Motor neuron (in vitro differentiated cells): ENCODE data around the gene DNPEP. TPM values are rescaled to one million over a fixed set of nuclear protein-coding genes. Genes with fewer than 3 reads are reported as not detected.
"Not testable (repeated sequence)": the region's sequence is repeated elsewhere in the genome, so short reads cannot be mapped to it uniquely, and the experiment has no call there.

Source experiments
- ATAC-seq, 8 experiments: fragments of 200-7000 bp; cut with Tn5 transposase; replicated peaks in 6 of 8; 2 replicates each; pipeline ENCODE4 v1.8.0; 2021; ENCODE audit warnings: mild to moderate bottlenecking in 8 of 8, moderate library complexity in 8 of 8
- H3K27ac ChIP-seq, 2 donors: fragments of 250-450 bp; sonication (Bioruptor Pico); 2 replicates each; pipeline ENCODE4 v1.9.0; 2021; ENCODE audit warnings: antibody characterized with exemption in 2 of 2, mild to moderate bottlenecking in 2 of 2, moderate library complexity in 1 of 2
- H3K4me1 ChIP-seq, 2 donors: fragments of 250-450 bp; sonication (Bioruptor Pico); replicated peaks in 1 of 2; 2 replicates each; pipeline ENCODE4 v1.6.1; 2021; ENCODE audit warnings: antibody characterized with exemption in 2 of 2, mild to moderate bottlenecking in 2 of 2, moderate library complexity in 1 of 2
- H3K4me3 ChIP-seq, 5 donors: fragments of 250-450 bp; sonication (Bioruptor Pico); 2 replicates each; pipeline ENCODE4 v1.9.0; 2021; ENCODE audit warnings: antibody characterized with exemption in 5 of 5, mild to moderate bottlenecking in 5 of 5, moderate library complexity in 4 of 5
- WGBS, 10 experiments: fragments of 450-650 bp; shearing (Covaris generic); methylation state at CpG; one replicate each; pipeline ENCODE4 v1.0.0; 2022; 5-methylcytosine and 5-hydroxymethylcytosine counted together
- in situ Hi-C, 9 experiments: fragments of 400-800 bp; cut with MboI; loops; one replicate each; pipeline ENCODE4 v1.15.0; 2021; ENCODE audit warnings: low sequenced_read_pairs in 9 of 9, low pct_unique_long_range_greater_than_20kb in 2 of 9; ENCODE audit not compliant: unreplicated experiment in 9 of 9
- total RNA-seq, 8 experiments: library from RNA; unstranded; fragments of 300-600 nt; gene quantifications; 2 replicates each; pipeline versions ENCODE4 v1.2.3 to v1.2.4, GENCODE V29; 2022

DNPEP gene
- total RNA-seq, 8 experiments from 2014 or later = 12.7 to 63.4 (median 27.9) TPM

- Histone ChIP-seq H3K4me3 (no peak overlapping the region), H3K27ac (no peak overlapping the region), H3K4me1 (peaks cover 10 to 14% of the 10 kb centered on the region in 2 donors)
- in situ Hi-C loops = loop anchor here in 7 of 9 experiments (5.0 to 25.0 kb wide), 4 partner anchors 107 to 130 kb away; partner anchors contain the start of gene ASIC4 (in 1 of the 7)
- peak in 5 of 8 experiments; percentile 20 to 34 (median 26) for ATAC-seq
- 57 to 73% (median 64%) methylated on average over 1 to 6 of the region's 7 CpGs; no CpG with 5 or more reads in 5 of the 10 experiments for WGBS, 10 experiments
Observed at GRCh38 chr2:219404954-219405353, 17.2 kb upstream of the DNPEP start.

DNA sequence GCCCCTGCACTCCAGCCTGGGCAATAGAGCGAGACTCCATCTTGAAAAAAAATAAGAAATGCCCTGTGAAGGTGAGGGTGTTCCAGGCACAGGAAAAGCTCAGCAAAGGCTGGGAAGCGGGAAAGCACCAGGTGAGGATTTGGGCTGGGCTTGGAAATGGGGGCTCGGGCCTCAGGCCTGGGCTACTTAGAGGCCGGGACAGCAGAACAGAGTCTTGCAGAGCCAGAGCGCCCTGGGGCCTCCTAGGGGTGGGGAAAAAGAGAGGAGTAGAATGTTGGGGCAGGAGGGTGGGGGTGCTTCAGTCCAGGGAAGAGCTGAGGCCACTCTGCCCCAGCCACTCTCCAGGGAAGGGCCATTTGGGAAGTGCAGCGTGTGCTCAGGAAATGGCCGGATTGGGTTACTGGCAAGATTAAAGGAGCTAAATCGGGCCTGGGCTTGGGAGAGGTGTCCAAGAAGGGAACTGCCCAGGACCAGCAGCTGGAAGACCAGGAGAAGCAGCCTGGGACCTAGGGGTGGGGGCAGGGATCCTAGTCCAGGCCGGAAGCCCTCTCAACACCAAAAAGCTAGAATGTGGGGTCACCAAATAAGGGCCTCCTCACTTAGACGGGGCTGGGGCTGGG lies 16.7 kb upstream of the DNPEP start:
- 100% methylated on average over 1 to 3 of the region's 10 CpGs; no CpG with 5 or more reads in 6 of the 10 experiments for WGBS, 10 experiments
- Histone ChIP-seq H3K4me1 (peaks cover 10 to 14% of the 10 kb centered on the region in 2 donors), H3K27ac (no peak overlapping the region), H3K4me3 (no peak overlapping the region)
- ATAC-seq = peak in 2 of 8 experiments; percentile 25 to 61
- in situ Hi-C loops = loop anchor here in 7 of 9 experiments (5.0 to 25.0 kb wide), 4 partner anchors 108 to 130 kb away; partner anchors contain the start of gene ASIC4 (in 1 of the 7)

DNA sequence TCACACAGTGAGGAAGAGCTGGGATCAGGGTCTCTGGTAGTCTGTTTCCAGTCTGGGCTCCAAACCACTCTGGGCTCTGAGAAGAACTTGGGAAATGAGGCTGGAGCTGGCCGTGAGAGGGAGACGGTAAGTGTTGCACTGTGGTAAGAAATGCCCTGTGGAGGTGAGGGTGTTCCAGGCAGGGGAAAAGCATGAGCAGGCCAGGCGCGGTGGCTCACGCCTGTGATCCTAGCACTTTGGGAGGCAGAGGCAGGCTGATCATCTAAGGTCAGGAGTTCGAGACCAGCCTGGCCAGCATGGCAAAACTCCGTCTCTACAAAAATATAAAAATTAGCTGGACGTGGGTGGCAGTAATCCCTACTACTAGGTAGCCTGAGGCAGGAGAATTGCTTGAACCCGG lies 16.1 kb upstream of the DNPEP start:
- 80 to 100% (median 89%) methylated on average over 1 to 9 of the region's 9 CpGs; no CpG with 5 or more reads in 2 of the 10 experiments for WGBS, 10 experiments
- peaks cover 10 to 14% of the 10 kb centered on the region in 2 donors for H3K4me1 ChIP-seq
- in situ Hi-C loops = loop anchor here in 7 of 9 experiments (5.0 to 25.0 kb wide), 4 partner anchors 108 to 131 kb away; partner anchors contain the start of gene ASIC4 (in 1 of the 7)
- H3K27ac ChIP-seq = no peak overlapping the region
- no peak overlapping the region for H3K4me3 ChIP-seq
- ATAC-seq = no peak

GRCh38 chr2:219402665-219403515 lies 15.2 kb upstream of the DNPEP start:
- ATAC-seq = peak; percentile 68 to 94 (median 78)
- H3K4me1 ChIP-seq = peaks cover 10 to 14% of the 10 kb centered on the region in 2 donors
- no peak overlapping the region for H3K4me3 ChIP-seq
- in situ Hi-C loops = loop anchor here in 7 of 9 experiments (5.0 to 25.0 kb wide), 4 partner anchors 109 to 132 kb away; partner anchors contain the start of gene ASIC4 (in 1 of the 7)
- no peak overlapping the region for H3K27ac ChIP-seq
- WGBS, 10 experiments = 10 to 58% (median 17%) methylated on average over 4 to 13 of the region's 15 CpGs; no CpG with 5 or more reads in 1 of the 10 experiments

DNA sequence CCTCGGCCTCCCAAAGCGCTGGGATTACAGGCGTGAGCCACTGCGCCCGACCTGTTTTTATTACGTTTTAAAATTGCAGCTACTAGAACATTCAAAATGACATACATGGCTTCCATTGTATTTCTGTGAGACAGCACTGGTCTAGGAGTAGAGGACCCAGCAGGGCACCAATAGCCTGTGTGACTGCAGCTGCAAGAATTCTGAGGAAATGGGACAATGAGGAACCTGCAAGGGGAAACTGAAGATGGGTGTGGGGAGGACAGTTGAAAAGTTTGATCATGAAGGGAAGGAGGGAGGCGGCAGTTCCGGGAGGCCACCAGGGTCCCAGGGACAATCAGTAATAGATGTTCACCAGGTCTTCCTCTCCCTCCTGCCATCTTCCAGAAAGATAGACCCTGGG lies 13.9 kb upstream of the DNPEP start:
- in situ Hi-C loops = loop anchor here in 7 of 9 experiments (5.0 to 25.0 kb wide), 4 partner anchors 111 to 133 kb away; partner anchors contain the start of gene ASIC4 (in 1 of the 7)
- H3K27ac ChIP-seq = no peak overlapping the region
- peaks cover 10% of the 10 kb centered on the region in 2 donors for H3K4me1 ChIP-seq
- H3K4me3 ChIP-seq = no peak overlapping the region
- no peak for ATAC-seq
- whole genome bisulfite sequencing, 10 experiments = 87 to 100% (median 94%) methylated on average over 2 to 8 of the region's 8 CpGs; no CpG with 5 or more reads in 5 of the 10 experiments

GRCh38 chr2:219400562-219400961 lies 12.8 kb upstream of the DNPEP start:
- 20 to 100% (median 43%) methylated on average over 1 to 5 of the region's 6 CpGs; no CpG with 5 or more reads in 1 of the 10 experiments for WGBS, 10 experiments
- Histone ChIP-seq H3K4me3 (no peak overlapping the region), H3K27ac (peak overlapping the region; percentile 12 to 50), H3K4me1 (peaks cover 12 to 14% of the 10 kb centered on the region in 2 donors)
- in situ Hi-C loops = loop anchor here in 7 of 9 experiments (5.0 to 25.0 kb wide), 4 partner anchors 112 to 134 kb away; partner anchors contain the start of gene ASIC4 (in 1 of the 7)
- ATAC-seq = peak in 3 of 8 experiments; percentile 11 to 40 (median 12)

- in situ Hi-C loops = loop anchor here in 8 of 9 experiments (5.0 to 25.0 kb wide), 4 partner anchors 112 to 135 kb away; partner anchors contain the start of gene ASIC4 (in 1 of the 8)
- Histone ChIP-seq H3K27ac (peak overlapping the region in 1 of 2 donors; percentile 50), H3K4me3 (no peak overlapping the region), H3K4me1 (peaks cover 12 to 17% of the 10 kb centered on the region in 2 donors)
- WGBS, 10 experiments = 37 to 88% (median 64%) methylated on average over 2 to 9 of the region's 14 CpGs; no CpG with 5 or more reads in 1 of the 10 experiments
- peak in 2 of 8 experiments; percentile 12 to 30 for ATAC-seq
Observed at GRCh38 chr2:219399716-219400478, 12.2 kb upstream of the DNPEP start.

DNA sequence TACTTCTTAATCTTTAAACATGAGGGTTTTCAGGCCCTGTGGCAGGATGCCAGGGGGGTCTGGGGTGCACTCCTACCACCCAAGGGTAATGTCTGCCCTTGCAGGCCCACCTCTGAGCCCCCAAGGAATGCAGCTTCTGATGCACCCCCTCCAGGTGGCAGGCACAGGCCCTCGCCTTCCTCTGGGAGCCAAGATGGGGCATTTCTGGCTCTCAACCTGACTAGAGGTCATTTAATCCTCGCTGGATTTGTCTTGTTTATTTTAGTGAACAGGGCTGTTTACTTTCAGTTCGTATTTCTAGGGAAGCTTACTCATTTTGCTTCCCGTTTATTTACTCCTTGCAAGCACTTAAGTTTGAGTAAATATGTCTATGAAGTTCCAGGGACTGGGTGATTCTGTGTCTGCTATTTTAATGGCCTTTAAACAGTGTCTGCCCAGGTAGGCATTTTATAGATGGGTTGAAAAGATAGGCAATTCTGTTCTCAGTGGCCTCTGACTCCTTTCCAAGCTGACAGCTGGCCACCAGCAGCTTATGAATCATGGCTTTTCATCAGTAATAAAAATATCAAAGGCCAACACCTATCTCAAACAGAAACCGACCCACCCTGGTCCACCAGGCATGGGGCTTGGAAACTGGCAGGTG lies 11.1 kb upstream of the DNPEP start:
- peaks cover 12 to 17% of the 10 kb centered on the region in 2 donors for H3K4me1 ChIP-seq
- peak in 2 of 8 experiments; percentile 36 to 39 for ATAC-seq
- H3K4me3 ChIP-seq = no peak overlapping the region
- in situ Hi-C loops = loop anchor here in 1 of 9 experiments (10.0 kb wide), 1 partner anchor 126 kb away; no protein-coding TSS in a partner anchor
- WGBS, 10 experiments = 0 to 100% (median 49%) methylated on average over 1 to 3 of the region's 5 CpGs; no CpG with 5 or more reads in 3 of the 10 experiments
- H3K27ac ChIP-seq = no peak overlapping the region

DNA sequence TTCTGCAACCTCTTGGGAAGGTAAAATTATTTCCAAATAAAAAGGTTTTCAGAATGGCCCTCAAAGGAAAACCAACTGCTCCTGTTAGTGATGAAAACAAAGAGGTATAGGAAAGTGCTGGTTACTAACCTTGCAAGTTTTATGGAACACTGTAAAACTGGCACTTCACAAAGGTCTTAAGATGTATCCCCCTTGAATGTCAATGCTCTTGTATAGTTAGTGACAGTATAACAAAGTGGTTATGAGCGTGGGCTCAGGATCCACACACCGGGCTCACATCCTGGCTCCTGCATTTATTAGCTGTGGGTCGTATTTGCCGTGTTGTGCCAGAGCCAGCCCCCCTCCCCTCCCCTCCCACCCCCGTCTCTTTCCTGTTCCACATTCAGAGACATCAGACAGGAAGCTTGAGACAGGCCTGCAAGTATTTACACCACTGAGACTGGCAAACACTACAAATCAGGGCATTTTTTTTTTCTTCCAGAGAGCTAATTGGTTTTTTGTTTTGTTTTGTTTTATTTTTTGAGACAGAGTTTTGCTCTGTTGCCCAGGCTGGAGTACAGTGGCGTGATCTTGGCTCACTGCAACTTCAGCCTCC lies 9.2 kb upstream of the DNPEP start:
- no peak overlapping the region for H3K27ac ChIP-seq
- H3K4me1 ChIP-seq = peaks cover 8 to 9% of the 10 kb centered on the region in 2 donors
- 60 to 100% (median 92%) methylated on average over 1 to 2 of the region's 6 CpGs; no CpG with 5 or more reads in 4 of the 10 experiments for WGBS, 10 experiments
- ATAC-seq = no peak
- in situ Hi-C loops = loop anchor here in 1 of 9 experiments (10.0 kb wide), 1 partner anchor 128 kb away; no protein-coding TSS in a partner anchor
- H3K4me3 ChIP-seq = no peak overlapping the region

- peak in 3 of 8 experiments; percentile 41 to 61 (median 57) for ATAC-seq
- WGBS, 10 experiments = 79 to 100% (median 100%) methylated on average over 1 to 3 of the region's 3 CpGs; no CpG with 5 or more reads in 1 of the 10 experiments
- no peak overlapping the region for H3K4me3 ChIP-seq
Observed at GRCh38 chr2:219395609-219396008, 7.9 kb upstream of the DNPEP start.

GRCh38 chr2:219395056-219395455 lies 7.3 kb upstream of the DNPEP start:
- H3K27ac ChIP-seq, H3K4me1 ChIP-seq, ATAC-seq, H3K4me3 ChIP-seq: not testable (repeated sequence)
- in situ Hi-C loops = loop anchor here in 1 of 9 experiments (10.0 kb wide), 1 partner anchor 130 kb away; no protein-coding TSS in a partner anchor
- 0 to 100% (median 79%) methylated on average over 1 to 7 of the region's 9 CpGs; no CpG with 5 or more reads in 4 of the 10 experiments for WGBS, 10 experiments

More at GRCh38 chr2:219395609-219396008, 7.9 kb upstream of the DNPEP start:
- Histone ChIP-seq H3K4me1 (peaks cover 4 to 7% of the 10 kb centered on the region in 2 donors), H3K27ac (peak overlapping the region in 1 of 2 donors; percentile 10)
- in situ Hi-C loops = loop anchor here in 1 of 9 experiments (10.0 kb wide), 1 partner anchor 129 kb away; no protein-coding TSS in a partner anchor
